ENCODE data around the gene BRD4. TPM values are rescaled to one million over a fixed set of nuclear protein-coding genes. Genes with fewer than 3 reads are reported as not detected.
A peak's percentile ranks its signal among the peaks of the same experiment; 100 is the strongest.

BRD4 gene
- polyA plus RNA-seq, 3 donors = 3.7 to 19.2 (median 4.2) TPM

DNA sequence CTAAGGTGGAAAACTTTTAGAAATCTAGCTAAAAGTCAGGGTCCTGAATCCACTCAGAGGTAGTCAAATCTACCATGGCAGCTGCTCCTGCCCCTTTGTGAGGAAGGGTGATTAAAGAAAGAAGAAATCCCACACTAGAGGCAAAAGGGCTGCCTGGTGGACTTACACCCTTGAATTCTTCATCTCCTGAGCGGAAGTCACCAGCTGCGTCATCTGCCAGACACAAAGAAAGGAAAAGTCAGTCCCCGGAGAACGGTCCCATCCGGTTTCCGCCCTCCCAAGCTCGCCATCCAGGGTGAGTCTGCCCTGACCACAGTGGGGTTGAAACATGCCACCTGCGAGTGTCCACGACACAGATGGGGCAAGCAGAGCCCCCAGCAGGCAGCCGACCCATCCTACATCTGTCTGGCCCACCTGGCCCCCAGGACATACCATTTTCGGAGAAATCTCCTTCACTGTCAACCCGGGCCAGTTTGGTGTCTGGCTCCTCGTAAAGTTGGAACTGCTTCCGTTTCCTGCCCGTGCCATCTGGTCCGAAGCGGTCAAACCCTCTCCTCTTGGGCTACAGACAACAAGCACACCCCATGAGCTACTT is 39.5 kb upstream of the BRD4 start:
- no peaks in the 10 kb centered on the region for H3K27me3 ChIP-seq (ENCODE audit: control insufficient read depth in 2 of 2, insufficient read depth in 2 of 2, low read length in 2 of 2)
- no peak overlapping the region for H3K4me3 Mint-ChIP-seq
- no peak overlapping the region for H2AFZ ChIP-seq (ENCODE audit: insufficient read depth, low read depth, low read length, poor library complexity, severe bottlenecking)
- H3K27me3 Mint-ChIP-seq (ENCODE audit: low read depth in 3 of 3) = peaks cover 0 to 3% (median 1%) of the 10 kb centered on the region in 3 donors
- DNase-seq = no peak
- no peak overlapping the region for H3K27ac ChIP-seq (ENCODE audit: low read depth in 1 of 2, low read length in 2 of 2)
- H3K9ac ChIP-seq (ENCODE audit: insufficient read depth, low read length, poor library complexity, severe bottlenecking) = no peak overlapping the region
- peaks cover 80% of the 10 kb centered on the region for H4K20me1 ChIP-seq (ENCODE audit: insufficient read depth, low read length)
- H3K9me3 ChIP-seq (replicated peaks in 1 of 2; ENCODE audit: control insufficient read depth in 1 of 2, insufficient read depth in 1 of 2, low read length in 2 of 2) = no peaks in the 10 kb centered on the region
- H3K36me3 ChIP-seq (replicated peaks in 1 of 2; ENCODE audit: control insufficient read depth in 1 of 2, insufficient read depth in 2 of 2, low read length in 2 of 2) = peaks cover 74 to 84% of the 10 kb centered on the region in 2 donors
- peaks cover 64 to 86% of the 10 kb centered on the region in 2 donors for H3K36me3 Mint-ChIP-seq
- peak overlapping the region in 4 of 7 donors; percentile 5 to 77 (median 48) for H3K27ac Mint-ChIP-seq
- H3K9me3 Mint-ChIP-seq = peaks cover 0 to 2% (median 0%) of the 10 kb centered on the region in 7 donors
- peaks cover 50% of the 10 kb centered on the region for H3K79me2 ChIP-seq (ENCODE audit: insufficient read depth, low read length)
- H3K4me1 Mint-ChIP-seq = peaks cover 3% of the 10 kb centered on the region
- TF ChIP-seq, protein P1, sequence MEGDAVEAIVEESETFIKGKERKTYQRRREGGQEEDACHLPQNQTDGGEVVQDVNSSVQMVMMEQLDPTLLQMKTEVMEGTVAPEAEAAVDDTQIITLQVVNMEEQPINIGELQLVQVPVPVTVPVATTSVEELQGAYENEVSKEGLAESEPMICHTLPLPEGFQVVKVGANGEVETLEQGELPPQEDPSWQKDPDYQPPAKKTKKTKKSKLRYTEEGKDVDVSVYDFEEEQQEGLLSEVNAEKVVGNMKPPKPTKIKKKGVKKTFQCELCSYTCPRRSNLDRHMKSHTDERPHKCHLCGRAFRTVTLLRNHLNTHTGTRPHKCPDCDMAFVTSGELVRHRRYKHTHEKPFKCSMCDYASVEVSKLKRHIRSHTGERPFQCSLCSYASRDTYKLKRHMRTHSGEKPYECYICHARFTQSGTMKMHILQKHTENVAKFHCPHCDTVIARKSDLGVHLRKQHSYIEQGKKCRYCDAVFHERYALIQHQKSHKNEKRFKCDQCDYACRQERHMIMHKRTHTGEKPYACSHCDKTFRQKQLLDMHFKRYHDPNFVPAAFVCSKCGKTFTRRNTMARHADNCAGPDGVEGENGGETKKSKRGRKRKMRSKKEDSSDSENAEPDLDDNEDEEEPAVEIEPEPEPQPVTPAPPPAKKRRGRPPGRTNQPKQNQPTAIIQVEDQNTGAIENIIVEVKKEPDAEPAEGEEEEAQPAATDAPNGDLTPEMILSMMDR (IDR thresholded peaks at IDR 0.05) = no peak
- H3K4me3 ChIP-seq (replicated peaks in 1 of 3; ENCODE audit: low read depth in 2 of 3, low read length in 3 of 3) = no peak overlapping the region
- no peak overlapping the region for H3K4me2 ChIP-seq (replicated peaks; ENCODE audit: extremely low read depth, low read length, poor library complexity, severe bottlenecking)
- 91% methylated on average over 17 of the region's 17 CpGs for WGBS (ENCODE audit: insufficient coverage)
- peaks cover 2 to 7% of the 10 kb centered on the region in 2 donors for H3K4me1 ChIP-seq (ENCODE audit: control insufficient read depth in 1 of 2, insufficient read depth in 2 of 2, low read length in 2 of 2)
- intact Hi-C loops (cut with micrococcal nuclease) = loop anchor here (10.0 kb wide), 2 partner anchors 107 to 247 kb away; a partner anchor contains a TSS

DNA sequence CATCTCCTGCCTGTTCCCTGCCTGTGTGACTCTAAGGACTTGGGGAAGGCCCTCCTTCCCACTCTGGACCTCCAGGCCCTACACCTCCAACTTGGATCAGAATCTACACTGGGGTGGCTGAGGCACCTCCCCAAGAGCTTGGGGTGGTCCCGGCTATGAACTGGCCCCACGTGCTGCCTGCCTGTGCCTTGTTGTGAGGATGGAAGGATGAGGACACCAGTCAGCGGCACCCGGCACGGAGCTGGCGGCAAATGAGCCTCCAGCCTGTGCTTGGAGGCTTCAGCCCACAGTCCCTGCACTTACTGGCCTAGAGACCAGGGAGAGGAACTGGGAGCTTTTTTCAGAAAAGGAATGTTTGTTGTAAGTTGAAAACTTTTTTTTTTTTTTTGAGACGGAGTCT is 38.8 kb upstream of the BRD4 start:
- H3K9me3 Mint-ChIP-seq = peaks cover 0 to 2% (median 0%) of the 10 kb centered on the region in 7 donors
- H3K79me2 ChIP-seq (ENCODE audit: insufficient read depth, low read length) = peaks cover 42% of the 10 kb centered on the region
- H3K9me3 ChIP-seq (replicated peaks in 1 of 2; ENCODE audit: control insufficient read depth in 1 of 2, insufficient read depth in 1 of 2, low read length in 2 of 2) = no peaks in the 10 kb centered on the region
- peaks cover 0 to 3% (median 0%) of the 10 kb centered on the region in 3 donors for H3K27me3 Mint-ChIP-seq (ENCODE audit: low read depth in 3 of 3)
- no peak overlapping the region for H3K27ac Mint-ChIP-seq
- H3K4me1 Mint-ChIP-seq = no peaks in the 10 kb centered on the region
- H3K36me3 Mint-ChIP-seq = peaks cover 67 to 91% of the 10 kb centered on the region in 2 donors
- peaks cover 72% of the 10 kb centered on the region for H4K20me1 ChIP-seq (ENCODE audit: insufficient read depth, low read length)
- H2AFZ ChIP-seq (ENCODE audit: insufficient read depth, low read depth, low read length, poor library complexity, severe bottlenecking) = no peak overlapping the region
- 95% methylated on average over 6 of the region's 7 CpGs for WGBS (ENCODE audit: insufficient coverage)
- intact Hi-C loops (cut with micrococcal nuclease) = loop anchor here (10.0 kb wide), 2 partner anchors 106 to 246 kb away; a partner anchor contains a TSS
- H3K4me3 ChIP-seq (replicated peaks in 1 of 3; ENCODE audit: low read depth in 2 of 3, low read length in 3 of 3) = no peak overlapping the region
- TF ChIP-seq, protein P1 (IDR thresholded peaks at IDR 0.05) = no peak
- no peak overlapping the region for H3K4me3 Mint-ChIP-seq
- H3K36me3 ChIP-seq (replicated peaks in 1 of 2; ENCODE audit: control insufficient read depth in 1 of 2, insufficient read depth in 2 of 2, low read length in 2 of 2) = peaks cover 76 to 91% of the 10 kb centered on the region in 2 donors
- H3K4me2 ChIP-seq (replicated peaks; ENCODE audit: extremely low read depth, low read length, poor library complexity, severe bottlenecking) = no peak overlapping the region
- no peaks in the 10 kb centered on the region for H3K4me1 ChIP-seq (ENCODE audit: control insufficient read depth in 1 of 2, insufficient read depth in 2 of 2, low read length in 2 of 2)
- H3K9ac ChIP-seq (ENCODE audit: insufficient read depth, low read length, poor library complexity, severe bottlenecking) = no peak overlapping the region
- DNase-seq = no peak
- no peak overlapping the region for H3K27ac ChIP-seq (ENCODE audit: low read depth in 1 of 2, low read length in 2 of 2)
- no peaks in the 10 kb centered on the region for H3K27me3 ChIP-seq (ENCODE audit: control insufficient read depth in 2 of 2, insufficient read depth in 2 of 2, low read length in 2 of 2)
